Body of pancreas (tissue), 4 donors: ENCODE data around the gene KRTAP3-1.

ENCODE experiments used
- POLR2A ChIP-seq, 3 donors: fragments of 450-650 bp; IDR thresholded peaks; one replicate each; pipeline ENCODE4 v1.6.1; 2016; ENCODE audit warnings: antibody characterized with exemption in 3 of 3, mild to moderate bottlenecking in 2 of 3
- TF ChIP-seq, protein P1 (sequence below), 7 experiments: fragments of 450-650 bp in 4 of 7; fragments of 200-600 bp in 3 of 7; sonication (generic) in 3 of 7; IDR thresholded peaks; one replicate each; pipeline ENCODE4 v1.5.1; 2016 to 2019; ENCODE audit warnings: antibody characterized with exemption in 7 of 7

DNA sequence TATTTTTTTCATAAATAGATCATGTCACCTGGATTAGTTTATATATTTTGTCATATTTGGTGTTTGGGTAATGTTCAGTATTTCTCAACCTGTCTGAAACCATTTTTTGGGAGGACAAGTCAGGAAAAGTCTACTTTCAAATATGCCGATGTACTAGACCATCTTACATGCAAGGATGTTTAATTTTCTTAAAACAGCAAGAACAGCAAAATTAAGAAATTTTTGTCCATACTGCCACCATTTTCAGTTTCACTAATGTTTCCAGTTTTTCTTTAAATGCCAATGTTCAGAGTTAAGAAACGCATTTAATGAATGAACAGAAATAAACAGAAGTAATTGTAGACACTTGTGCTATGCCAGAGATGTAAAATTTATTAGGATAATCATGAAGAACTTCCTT lies 15.8 kb downstream of the KRTAP3-1 start:
- TF ChIP-seq, protein P1, sequence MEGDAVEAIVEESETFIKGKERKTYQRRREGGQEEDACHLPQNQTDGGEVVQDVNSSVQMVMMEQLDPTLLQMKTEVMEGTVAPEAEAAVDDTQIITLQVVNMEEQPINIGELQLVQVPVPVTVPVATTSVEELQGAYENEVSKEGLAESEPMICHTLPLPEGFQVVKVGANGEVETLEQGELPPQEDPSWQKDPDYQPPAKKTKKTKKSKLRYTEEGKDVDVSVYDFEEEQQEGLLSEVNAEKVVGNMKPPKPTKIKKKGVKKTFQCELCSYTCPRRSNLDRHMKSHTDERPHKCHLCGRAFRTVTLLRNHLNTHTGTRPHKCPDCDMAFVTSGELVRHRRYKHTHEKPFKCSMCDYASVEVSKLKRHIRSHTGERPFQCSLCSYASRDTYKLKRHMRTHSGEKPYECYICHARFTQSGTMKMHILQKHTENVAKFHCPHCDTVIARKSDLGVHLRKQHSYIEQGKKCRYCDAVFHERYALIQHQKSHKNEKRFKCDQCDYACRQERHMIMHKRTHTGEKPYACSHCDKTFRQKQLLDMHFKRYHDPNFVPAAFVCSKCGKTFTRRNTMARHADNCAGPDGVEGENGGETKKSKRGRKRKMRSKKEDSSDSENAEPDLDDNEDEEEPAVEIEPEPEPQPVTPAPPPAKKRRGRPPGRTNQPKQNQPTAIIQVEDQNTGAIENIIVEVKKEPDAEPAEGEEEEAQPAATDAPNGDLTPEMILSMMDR (IDR thresholded peaks at IDR 0.05), result no peak
- TF ChIP-seq POLR2A (IDR thresholded peaks at IDR 0.05), result no peak
